ENCODE measurements around the gene TBRG4.

The TBRG4 gene

GRCh38 chr7:45140827-45141226, 29.3 kb upstream of the TBRG4 start:
- no peak for DNase-seq

- DNase-seq = no peak
Measured at GRCh38 chr7:45138433-45139267, 27.2 kb upstream of the TBRG4 start.

DNA sequence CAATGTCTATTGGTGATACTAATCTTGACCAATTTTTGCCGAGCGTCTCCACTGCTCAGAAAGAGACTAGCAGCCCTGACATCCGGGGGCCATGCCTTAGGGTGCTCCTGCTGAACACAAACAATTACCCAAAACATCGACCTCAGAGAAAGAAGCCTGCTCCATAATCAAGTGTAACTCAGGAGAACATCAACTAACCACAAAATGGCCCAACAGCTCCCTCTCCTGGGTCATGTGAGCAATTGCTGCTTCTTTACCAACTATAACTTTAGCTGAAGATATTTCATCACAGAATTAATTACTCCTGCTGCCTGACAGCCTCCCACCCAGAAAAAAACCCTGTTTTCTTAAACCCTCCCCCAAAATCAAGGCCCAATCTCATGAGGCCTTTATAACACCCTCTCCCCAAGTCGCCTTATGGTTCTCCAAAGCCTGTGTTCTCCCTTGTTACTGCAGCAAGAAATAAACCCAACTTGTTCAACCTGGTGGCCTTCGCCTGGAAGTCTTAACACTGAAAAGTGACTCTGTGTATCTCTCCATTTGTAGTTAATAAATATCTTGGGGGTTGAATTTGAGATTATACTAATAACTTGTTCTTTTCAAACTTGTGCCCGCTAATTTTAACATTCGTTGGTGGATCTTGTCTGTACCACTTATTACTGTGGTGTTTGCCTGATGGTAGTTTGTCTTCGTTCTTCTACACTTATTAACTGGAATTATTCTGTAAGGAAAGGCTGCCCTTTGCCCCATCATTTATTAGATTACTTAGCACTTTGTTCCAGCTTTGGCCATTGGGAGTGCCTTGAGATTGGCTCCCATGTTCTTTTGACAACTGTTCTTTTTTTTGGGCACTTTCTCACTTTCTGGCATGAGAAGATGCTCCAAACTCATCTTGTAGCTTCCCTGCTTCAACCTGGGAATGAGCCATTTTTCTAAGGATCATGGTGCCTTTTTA, 24.9 kb upstream of the TBRG4 start:
- peak; percentile 56 for DNase-seq

- no peak for DNase-seq
Measured at GRCh38 chr7:45133877-45134276, 22.4 kb upstream of the TBRG4 start.

GRCh38 chr7:45133352-45133751, 21.9 kb upstream of the TBRG4 start:
- DNase-seq = no peak

- no peak for DNase-seq
Measured at GRCh38 chr7:45132708-45133320, 21.3 kb upstream of the TBRG4 start.

GRCh38 chr7:45131891-45132290, 20.4 kb upstream of the TBRG4 start:
- no peak for DNase-seq

DNA sequence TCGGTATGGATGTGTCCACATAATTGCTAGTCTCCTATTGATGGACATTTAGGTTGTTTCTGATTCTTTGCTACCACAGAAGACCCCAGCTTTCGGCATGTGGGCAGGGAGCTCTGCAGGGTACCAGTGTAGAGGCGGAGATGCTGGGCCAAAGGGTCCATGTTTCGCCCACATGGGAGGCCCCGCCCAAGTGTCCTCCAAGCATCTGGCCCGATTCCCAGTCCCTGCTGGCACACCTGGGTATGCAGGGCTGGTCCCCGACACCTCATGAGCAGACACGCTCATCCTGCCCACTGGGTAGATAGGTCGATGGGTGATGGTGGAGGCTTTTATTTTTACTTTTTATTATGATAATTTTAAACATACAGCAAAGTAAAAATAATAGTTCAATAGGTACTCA, 19.4 kb upstream of the TBRG4 start:
- no peak for DNase-seq

DNA sequence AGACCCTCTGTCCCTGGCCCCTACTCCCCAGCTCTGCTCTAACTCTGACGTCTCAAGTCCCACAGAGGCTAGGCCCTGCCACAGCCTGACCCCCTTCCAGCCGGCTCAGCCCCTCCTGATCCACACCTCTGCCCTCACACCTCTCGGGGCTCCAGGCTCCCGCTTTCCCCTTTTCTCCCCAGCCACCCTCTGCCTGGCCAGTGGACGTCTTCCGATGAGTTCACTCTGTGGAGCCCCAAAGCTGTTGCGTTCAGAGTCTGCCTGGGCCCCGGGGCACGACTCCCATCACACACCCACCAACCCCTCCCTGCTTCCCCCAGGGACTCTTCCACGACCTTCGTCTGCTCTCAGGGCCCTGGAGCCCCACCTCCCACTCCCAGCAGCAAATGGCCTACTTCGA, 18.4 kb upstream of the TBRG4 start:
- no peak for DNase-seq

DNA sequence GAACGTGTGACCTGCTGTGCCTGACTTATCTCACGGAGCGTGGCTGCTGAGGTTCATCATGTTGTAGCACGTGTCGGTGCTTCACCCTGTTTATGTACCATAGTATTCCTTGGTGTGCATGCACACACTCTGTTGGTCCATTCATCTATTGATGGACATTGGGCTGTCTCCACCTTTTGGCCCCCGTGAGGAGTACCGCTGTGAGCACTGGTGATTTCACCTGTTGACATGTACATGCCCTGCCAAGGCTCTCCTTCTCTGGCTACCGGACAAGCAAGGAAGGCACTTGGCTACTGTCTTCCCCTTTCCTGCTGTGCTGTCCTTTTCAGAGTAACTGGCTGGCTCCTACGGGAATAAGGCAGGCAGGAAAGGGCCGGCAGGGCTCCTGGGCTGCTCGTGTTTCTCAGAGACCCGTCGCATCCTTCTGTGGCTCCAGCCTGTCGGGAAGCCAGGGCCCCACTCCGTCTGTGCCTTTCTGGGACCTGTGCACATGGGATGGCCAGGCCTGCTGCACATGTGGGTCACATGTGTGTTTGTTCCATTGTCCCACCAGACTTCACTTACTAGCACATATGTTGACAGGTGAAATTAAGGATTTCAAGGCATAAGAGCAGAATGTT, 17.8 kb upstream of the TBRG4 start:
- no peak for DNase-seq

GRCh38 chr7:45126920-45127319, 15.4 kb upstream of the TBRG4 start:
- DNase-seq = no peak

DNA sequence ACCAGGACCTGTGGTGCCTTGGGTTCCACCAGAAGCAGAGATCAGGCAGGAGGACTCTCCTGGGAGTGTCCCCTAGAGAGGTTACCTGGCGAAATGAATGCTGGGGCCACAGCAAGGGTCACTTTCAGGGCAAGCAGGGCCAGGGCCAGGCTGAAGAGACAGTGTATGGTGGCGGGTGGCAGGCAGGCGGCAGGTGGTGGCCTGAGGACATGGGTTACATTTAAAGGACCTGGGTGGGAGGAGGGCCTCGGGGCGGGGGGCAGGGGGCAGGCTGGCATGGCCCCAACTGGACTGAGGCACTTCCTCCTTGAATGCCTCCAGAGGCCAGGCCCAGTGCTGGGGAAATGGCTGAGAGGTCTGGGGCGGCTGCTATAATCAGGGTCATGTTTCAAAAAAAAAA, 14.7 kb upstream of the TBRG4 start:
- DNase-seq = no peak

DNA sequence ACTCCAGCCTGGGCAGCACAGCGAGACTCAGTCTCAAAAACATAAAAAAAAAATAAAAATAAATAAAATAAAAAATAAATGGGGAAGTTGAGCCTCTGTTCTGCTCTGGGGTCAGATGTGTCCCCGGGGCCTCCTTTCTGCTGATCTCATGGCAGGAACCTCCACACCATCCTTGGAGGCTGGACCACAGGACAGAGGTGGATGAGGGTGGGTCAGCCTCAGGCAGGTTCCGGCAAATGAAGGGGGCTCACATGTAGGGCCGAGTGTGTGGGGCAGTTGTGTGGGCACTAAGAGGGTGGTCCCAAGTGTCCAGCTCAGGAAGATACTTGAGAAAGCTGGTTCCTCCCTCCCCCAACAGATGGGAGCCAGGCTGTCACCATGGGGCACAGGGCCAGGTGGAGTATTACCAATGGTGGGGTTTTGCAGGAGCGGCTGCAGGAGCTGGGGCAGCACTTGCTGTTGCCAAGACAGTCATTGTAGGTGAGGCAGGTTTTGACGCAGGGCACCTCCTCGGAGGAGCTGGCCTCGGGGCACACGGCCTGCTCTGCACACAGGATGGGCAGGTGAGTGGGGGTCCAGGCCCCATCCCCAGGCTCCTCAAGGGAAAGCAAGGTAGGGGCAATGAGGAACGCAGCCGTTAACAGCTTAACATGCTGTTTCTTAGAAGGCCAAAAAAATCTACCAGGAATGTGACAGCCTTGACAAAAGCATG, 13.9 kb upstream of the TBRG4 start:
- DNase-seq = no peak

GRCh38 chr7:45123913-45124710, 12.6 kb upstream of the TBRG4 start:
- no peak for DNase-seq

DNA sequence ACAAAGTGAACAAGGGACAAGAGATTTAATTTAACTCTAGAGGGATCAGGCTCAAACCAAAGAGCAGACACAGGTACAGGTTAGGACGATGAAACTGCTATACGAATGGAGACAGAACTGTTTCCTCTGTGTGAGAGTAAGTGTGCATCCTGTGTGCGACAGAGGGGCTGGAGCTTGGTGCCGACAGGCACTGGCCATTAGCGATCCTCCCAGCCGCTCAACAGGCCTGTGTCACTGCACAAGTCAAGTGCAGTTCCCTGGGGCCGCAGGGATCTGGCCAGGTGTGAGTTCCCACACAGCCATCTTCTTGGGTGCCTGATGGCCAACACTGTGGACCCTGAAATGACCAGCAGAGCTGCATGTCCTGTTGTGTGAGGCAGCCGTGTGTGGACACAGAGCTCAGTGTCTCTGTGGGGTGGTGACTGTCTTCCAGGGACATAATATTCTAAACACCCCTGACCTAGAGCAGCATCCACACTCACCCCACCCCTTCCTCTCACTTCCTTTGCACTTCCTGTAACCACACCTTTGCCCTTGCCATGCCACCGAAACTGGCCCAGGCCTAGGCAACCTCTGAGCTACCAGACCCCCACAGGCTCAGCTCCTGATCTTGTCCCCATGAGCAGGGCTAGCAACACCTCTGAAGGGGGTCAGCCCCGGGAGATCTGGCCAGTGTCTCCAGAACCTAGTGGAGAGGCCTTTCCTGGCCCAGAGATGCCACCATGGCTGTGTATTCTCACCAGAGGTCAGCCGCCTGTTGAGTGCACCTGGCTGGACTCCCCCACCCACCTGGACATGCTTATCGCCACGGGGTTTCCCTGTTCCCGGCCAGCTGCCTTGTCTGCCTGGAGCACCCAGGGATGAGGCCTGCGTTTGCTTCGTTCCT, 11.7 kb upstream of the TBRG4 start:
- DNase-seq = no peak

GRCh38 chr7:45119550-45119949, 8.1 kb upstream of the TBRG4 start:
- no peak for DNase-seq

DNA sequence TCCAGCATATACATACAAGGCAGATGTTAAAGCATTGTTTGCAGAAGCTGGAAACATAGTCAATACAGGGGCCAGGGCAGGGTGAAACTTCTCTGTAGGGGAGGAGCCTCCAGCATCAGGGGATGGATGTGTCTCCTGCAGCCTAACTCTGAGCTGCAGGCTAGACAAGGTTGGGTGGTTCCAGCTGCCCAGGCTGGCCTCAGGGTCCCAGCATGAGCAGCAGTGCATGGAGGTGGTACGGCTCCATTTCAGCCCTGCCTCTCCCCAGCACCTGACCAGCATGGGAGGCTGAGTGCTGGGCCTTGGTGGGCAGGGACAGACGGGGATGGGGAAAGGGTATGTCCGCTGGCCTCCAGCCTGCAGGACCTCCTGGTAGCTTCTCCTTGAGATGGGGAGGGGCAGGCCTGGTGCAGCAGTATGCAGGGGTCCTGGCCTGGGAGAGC, 7.4 kb upstream of the TBRG4 start:
- no peak for DNase-seq

DNA sequence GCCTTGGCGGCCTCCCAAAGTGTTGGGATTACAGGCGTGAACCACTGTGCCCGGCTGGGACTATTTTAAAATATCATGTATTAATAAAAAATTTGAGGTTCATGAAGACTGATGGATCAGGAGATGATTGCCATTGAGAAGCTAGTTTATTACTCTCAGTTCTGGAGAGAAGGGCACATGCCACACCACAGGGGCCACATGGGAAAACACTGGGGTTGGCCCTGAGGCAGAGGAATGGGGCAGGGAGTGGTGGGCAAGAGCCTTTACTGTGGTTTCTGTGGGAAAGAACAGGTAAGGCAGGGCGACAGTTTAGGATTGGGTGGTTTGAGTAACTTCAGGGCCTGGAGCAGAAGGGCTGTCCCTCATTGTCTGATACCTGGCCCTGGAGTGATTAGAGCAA, 6.8 kb upstream of the TBRG4 start:
- DNase-seq = no peak

- no peak for DNase-seq
Measured at GRCh38 chr7:45117582-45117981, 6.1 kb upstream of the TBRG4 start.

DNA sequence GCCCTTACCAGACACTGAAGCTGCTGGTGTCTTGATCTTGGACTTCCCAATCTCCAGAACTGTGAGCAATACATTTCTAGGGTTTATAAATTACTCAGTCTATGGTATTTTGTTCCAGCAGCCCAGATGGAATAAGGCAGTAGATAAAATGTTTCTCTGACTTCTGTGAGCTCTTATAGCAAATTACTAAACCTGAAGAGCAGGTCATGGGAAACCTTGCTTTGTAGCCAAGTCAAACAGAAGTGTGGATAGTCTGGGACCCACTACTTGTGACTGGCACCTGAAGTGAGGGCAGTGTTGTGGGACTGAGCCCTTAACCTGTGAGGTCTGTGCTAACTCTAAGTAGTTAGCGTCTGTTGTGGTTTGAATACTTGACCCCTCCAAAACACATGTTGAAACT, 4.6 kb upstream of the TBRG4 start:
- no peak for DNase-seq
